Loucy (cell line): ENCODE data around the gene CEL.

Experiments used
- CTCF ChIP-seq: fragments of 200-600 bp; sonication (generic); conservative IDR thresholded peaks from 2 replicates; pipeline ENCODE4 v1.5.1; 2014; ENCODE audit warnings: mild to moderate bottlenecking, antibody characterized with exemption, low read length
- EZH2phosphoT487 ChIP-seq: fragments of 200-600 bp; IDR thresholded peaks from 2 replicates; pipeline ENCODE4 v1.6.1; 2018; ENCODE audit warnings: antibody characterized with exemption, mild to moderate bottlenecking, moderate library complexity, borderline replicate concordance

- TF ChIP-seq CTCF (no peak), EZH2phosphoT487 (no peak)
Measured at GRCh38 chr9:133100506-133101355, 39.0 kb downstream of the CEL start.
